SU-DHL-6 (cell line): ENCODE results near the gene ATP11A.

Experiments
- CTCF ChIP-seq: fragments of 200-600 bp; sonication (generic); IDR thresholded peaks from one replicate; pipeline ENCODE4 v1.5.1; 2017; ENCODE audit warnings: antibody characterized with exemption, mild to moderate bottlenecking, low read length, moderate library complexity; ENCODE audit not compliant: insufficient read depth, poor library complexity, severe bottlenecking
- EZH2phosphoT487 ChIP-seq: fragments of 200-600 bp; sonication (generic), shearing (Covaris generic); conservative IDR thresholded peaks from 2 replicates; pipeline ENCODE4 v1.6.1; 2018; ENCODE audit warnings: mild to moderate bottlenecking, antibody characterized with exemption, low read length, moderate library complexity, mixed read lengths

- no peak for TF ChIP-seq CTCF
- no peak for TF ChIP-seq EZH2phosphoT487
Observed at GRCh38 chr13:112690283-112690929, 568 bp downstream of the ATP11A start.
